K562 (cell line): ENCODE measurements around the gene CALML3. TPM values are rescaled to one million over a fixed set of nuclear protein-coding genes. Genes with fewer than 3 reads are reported as not detected.

Source experiments
- ATAC-seq: fragments of 200-7000 bp; cut with Tn5 transposase; 3 replicates; pipeline ENCODE4 v1.9.1; 2020; ENCODE audit warnings: moderate library complexity
- BruUV-seq: library from RNA; stranded (reverse); fragments of 400-500 nt; replicated peaks from 2 replicates; lab custom pipeline; 2021; lab: Mats Ljungman, UMichigan
- CTCF ChIA-PET: fragments of 300-600 bp; formaldehyde crosslinking; extraction: SDS; loops from one replicate; lab custom pipeline; 2021; ENCODE audit warnings: low intra/inter-chr PET ratio; lab: Yijun Ruan, JAX
- POLR2A ChIA-PET: fragments of 300-600, 350-650 bp; sonication (Branson Sonifier 250); formaldehyde crosslinking; extraction: SDS; loops from one replicate; lab custom pipeline; 2021; ENCODE audit warnings: antibody characterized with exemption, inconsistent platforms; lab: Yijun Ruan, JAX
- DNase-seq, 4 experiments: peaks; one replicate each; pipeline versions ENCODE4 v3.0.0 to v3.0.0-alpha.2; 2011 to 2018; ENCODE audit warnings: low spot score in 3 of 4, mixed read lengths in 3 of 4; ENCODE audit errors: extremely low read depth in 1 of 4
- FAIRE-seq: peaks from 2 replicates; lab custom pipeline; 2011; peaks lifted over from hg19 to GRCh38; lab: Jason Lieb, UNC
- H2AFZ ChIP-seq: 2 replicates; pipeline ENCODE4 v1.6.0; 2011; ENCODE audit warnings: low read depth, low read length, control low read depth, inconsistent platforms
- H3K27ac ChIP-seq: fragments of 200-600 bp; 3 replicates; pipeline ENCODE4 v1.8.0; 2011; ENCODE audit warnings: low read depth, mild to moderate bottlenecking, control low read depth, inconsistent platforms, low read length, moderate library complexity, mixed read lengths; ENCODE audit errors: extremely low read depth
- H3K27me3 ChIP-seq, 2 experiments: fragments of 300-600 bp in 1 of 2; 2 replicates in 1 of 2; 3 replicates in 1 of 2; pipeline versions ENCODE4 v1.6.0 to v1.8.0; 2011; ENCODE audit warnings: inconsistent platforms in 2 of 2, low read length in 2 of 2, mild to moderate bottlenecking in 1 of 2, mixed read lengths in 1 of 2, moderate library complexity in 1 of 2; ENCODE audit not compliant: control insufficient read depth in 2 of 2, insufficient read depth in 2 of 2
- H3K36me3 ChIP-seq: fragments of 300-600 bp; 3 replicates; pipeline ENCODE4 v1.8.0; 2011; ENCODE audit warnings: mild to moderate bottlenecking, low read length, inconsistent platforms; ENCODE audit not compliant: control insufficient read depth, insufficient read depth
- H3K4me1 ChIP-seq, 2 experiments: fragments of 200-600 bp in 1 of 2; replicated peaks in 1 of 2; 2 replicates in 1 of 2; 3 replicates in 1 of 2; pipeline versions ENCODE4 v1.5.1 to v1.8.0; 2011; ENCODE audit warnings: inconsistent platforms in 2 of 2, low read length in 2 of 2, mild to moderate bottlenecking in 1 of 2, mixed read lengths in 1 of 2, moderate library complexity in 1 of 2; ENCODE audit not compliant: control insufficient read depth in 2 of 2, insufficient read depth in 2 of 2
- H3K4me2 ChIP-seq: 2 replicates; pipeline ENCODE4 v1.6.1; 2011; ENCODE audit warnings: low read length, control low read depth, inconsistent platforms, mixed read lengths; ENCODE audit not compliant: insufficient read depth
- H3K4me3 ChIP-seq: fragments of 200-600 bp; sonication (generic), shearing (Covaris generic); 2 replicates; pipeline ENCODE4 v1.5.1; 2016; ENCODE audit warnings: control low read depth, inconsistent platforms
- H3K79me2 ChIP-seq: fragments of 200-600 bp; 3 replicates; pipeline ENCODE4 v1.8.0; 2011; ENCODE audit warnings: low read length, inconsistent platforms; ENCODE audit not compliant: control insufficient read depth, insufficient read depth
- H3K9ac ChIP-seq, 2 experiments: 2 replicates each; pipeline versions ENCODE4 v1.6.0 to v1.6.1; 2011; ENCODE audit warnings: low read depth in 2 of 2, low read length in 2 of 2, control low read depth in 1 of 2, inconsistent platforms in 1 of 2, mild to moderate bottlenecking in 1 of 2, mixed read lengths in 1 of 2; ENCODE audit not compliant: insufficient read depth in 1 of 2
- H3K9me1 ChIP-seq: one replicate; pipeline ENCODE4 v1.6.0; 2011; ENCODE audit warnings: inconsistent platforms, mild to moderate bottlenecking, low read length, moderate library complexity; ENCODE audit not compliant: control insufficient read depth, insufficient read depth
- H3K9me3 ChIP-seq: replicated peaks from 2 replicates; pipeline ENCODE4 v1.5.1; 2011; ENCODE audit warnings: low read depth, low read length, inconsistent platforms; ENCODE audit not compliant: control insufficient read depth, insufficient read depth
- H4K20me1 ChIP-seq: replicated peaks from 2 replicates; pipeline ENCODE4 v1.6.1; 2011; ENCODE audit warnings: low read length, inconsistent platforms, mixed read lengths; ENCODE audit not compliant: control insufficient read depth, insufficient read depth
- BCOR ChIP-seq: fragments of 450-650 bp; IDR thresholded peaks from 2 replicates; pipeline ENCODE4 v1.6.1; 2016
- CBX8 ChIP-seq: fragments of 200-600 bp; sonication (generic); IDR thresholded peaks from 2 replicates; pipeline ENCODE4 v1.6.1; 2012; ENCODE audit warnings: borderline replicate concordance, mixed run types, low read depth, mild to moderate bottlenecking, moderate library complexity, mixed read lengths, low read length, control low read depth, inconsistent platforms; ENCODE audit not compliant: poor library complexity, severe bottlenecking; ENCODE audit errors: extremely low read depth
- JUND ChIP-seq, 2 experiments: IDR thresholded peaks; 2 replicates in 1 of 2; 3 replicates in 1 of 2; pipeline ENCODE4 v1.6.1; 2011; ENCODE audit warnings: borderline replicate concordance in 2 of 2, low read depth in 2 of 2, low read length in 2 of 2, improper control_type of control experiment in 1 of 2, missing biosample characterization in 1 of 2, missing genetic modification characterization in 1 of 2, missing genetic modification reagents in 1 of 2
- LCOR ChIP-seq: sonication (generic); formaldehyde crosslinking; IDR thresholded peaks from 2 replicates; pipeline ENCODE4 v1.8.0; 2022; ENCODE audit warnings: mild to moderate bottlenecking, missing genetic modification reagents
- LEF1 ChIP-seq: fragments of 450-650 bp; IDR thresholded peaks from 2 replicates; pipeline ENCODE4 v1.6.1; 2016; ENCODE audit warnings: mild to moderate bottlenecking
- MAX ChIP-seq: sonication (generic); formaldehyde crosslinking; IDR thresholded peaks from 2 replicates; pipeline ENCODE4 v1.9.0; 2022; ENCODE audit warnings: mild to moderate bottlenecking, missing genetic modification reagents
- MLLT1 ChIP-seq, 2 experiments: fragments of 450-650 bp; IDR thresholded peaks; 2 replicates each; pipeline ENCODE4 v1.6.1; 2016
- NR4A1 ChIP-seq, 2 experiments: fragments of 250-450 bp in 1 of 2; fragments of 450-650 bp in 1 of 2; sonication (Bioruptor Pico) in 1 of 2; IDR thresholded peaks; 2 replicates each; pipeline versions ENCODE4 v1.4.0 to v1.6.1; 2016 to 2020; ENCODE audit warnings: mild to moderate bottlenecking in 2 of 2, missing compliant biosample characterization in 1 of 2, missing genetic modification characterization in 1 of 2, moderate library complexity in 1 of 2
- PATZ1 ChIP-seq: fragments of 250-450 bp; sonication (Bioruptor Pico); IDR thresholded peaks from 2 replicates; pipeline ENCODE4 v1.5.0; 2020; ENCODE audit warnings: mild to moderate bottlenecking, borderline replicate concordance
- PML ChIP-seq: IDR thresholded peaks from 2 replicates; pipeline ENCODE4 v1.6.1; 2012; ENCODE audit warnings: low read length, inconsistent platforms
- POLR2H ChIP-seq: IDR thresholded peaks from 2 replicates; pipeline ENCODE4 v1.6.1; 2016; ENCODE audit warnings: missing genetic modification characterization, low read depth, mild to moderate bottlenecking, control low read depth, missing compliant biosample characterization, moderate library complexity
- RBBP5 ChIP-seq: fragments of 200-600 bp; sonication (generic); IDR thresholded peaks from 2 replicates; pipeline ENCODE4 v1.6.1; 2012; ENCODE audit warnings: borderline replicate concordance, mild to moderate bottlenecking, low read length, control low read depth, inconsistent platforms; ENCODE audit not compliant: insufficient read depth, poor library complexity, severe bottlenecking
- SNRNP70 ChIP-seq: fragments of 200-400 bp; formaldehyde crosslinking; optimal IDR thresholded peaks from 2 replicates; pipeline ENCODE3; 2017; ENCODE audit warnings: low read depth, low read length
- THRB ChIP-seq: fragments of 450-650 bp; formaldehyde crosslinking; conservative IDR thresholded peaks from 2 replicates; pipeline ENCODE4 v1.4.0; 2022; ENCODE audit warnings: mild to moderate bottlenecking, missing genetic modification characterization
- ZNF197 ChIP-seq: fragments of 200-800 bp; sonication (Bioruptor generic); IDR thresholded peaks from 2 replicates; pipeline ENCODE4 v1.6.1; 2016; ENCODE audit warnings: low read depth, missing genetic modification characterization, missing compliant biosample characterization
- ZNF316 ChIP-seq: fragments of 450-650 bp; IDR thresholded peaks from 2 replicates; pipeline ENCODE4 v1.6.1; 2016
- ZNF507 ChIP-seq: conservative IDR thresholded peaks from 2 replicates; pipeline ENCODE4 v1.6.1; 2017; ENCODE audit warnings: missing genetic modification characterization, missing compliant biosample characterization
- WGBS: fragments of 100-300 bp; shearing (Covaris generic); methylation state at CpG from one replicate; pipeline ENCODE4 v1.1.6; 2016; ENCODE audit warnings: low coverage, mixed read lengths; ENCODE audit not compliant: insufficient coverage; ENCODE audit errors: missing lambda C conversion rate; 5-methylcytosine and 5-hydroxymethylcytosine counted together
- in situ Hi-C: fragments of 300-500 bp; cut with MboI; formaldehyde crosslinking; loops from 4 replicates; pipeline ENCODE4 v1.15.0; 2018; ENCODE audit warnings: inconsistent platforms, mixed read lengths
- intact Hi-C: fragments of 100-400 bp; cut with micrococcal nuclease; formaldehyde crosslinking; loops from 2 replicates; pipeline ENCODE4 v1.14.2; 2022
- polyA plus RNA-seq, 8 experiments: library from polyadenylated mRNA; depleted of rRNA in 4 of 8; stranded (reverse) in 5 of 8; unstranded in 3 of 8; fragments of >200 nt; fragmentation: Nextera tagmentation in 2 of 8; fragmentation: Illumina TruSeq in 1 of 8; extraction: Ambion mirVana in 2 of 8; extraction: Trizol in 1 of 8; gene quantifications; 2 replicates each; pipeline versions ENCODE4 v1.2.1 to v1.2.3, GENCODE V29; 2011 to 2014; ENCODE audit warnings: inconsistent platforms in 1 of 8, missing spikeins in 1 of 8
- total RNA-seq, 7 experiments: library from RNA; depleted of rRNA in 6 of 7; stranded (reverse); fragments of >200 nt in 6 of 7; fragmentation: Illumina TruSeq in 2 of 7; extraction: Trizol in 2 of 7; gene quantifications; 2 replicates each; pipeline versions ENCODE4 v1.2.1 to v1.2.3, GENCODE V29; 2011 to 2021; ENCODE audit warnings: low replicate concordance in 1 of 7

The CALML3 gene
- total and polyA plus RNA-seq, 9 of the 15 experiments (the other 6 are each of a cell fraction or from before 2014, with no cell fraction given), result not detected

GRCh38 chr10:5486853-5487235 is 37.9 kb upstream of the CALML3 start:
- H3K36me3 ChIP-seq, result peaks cover 22% of the 10 kb centered on the region
- peaks cover 64% of the 10 kb centered on the region for H3K79me2 ChIP-seq
- DNase-seq (peak; percentile 49 to 75 (median 58)), FAIRE-seq (peak; percentile 61), ATAC-seq (peak; percentile 76)
- no peaks in the 10 kb centered on the region for H3K27me3 ChIP-seq
- no peaks in the 10 kb centered on the region for H3K9me3 ChIP-seq
- H2AFZ ChIP-seq, result peak overlapping the region; percentile 87
- TSS peak; percentile 39 for BruUV-seq
- H3K27ac ChIP-seq, result peak overlapping the region; percentile 82
- ChIA-PET POLR2A (interaction anchor here (0.9 to 1.6 kb wide), 4 partner anchors 8 to 44 kb away, joined by 3 to 5 read pairs (median 4); no protein-coding TSS in a partner anchor), CTCF (no interaction called here)
- H3K9ac ChIP-seq, result peak overlapping the region; percentile 79 to 96
- WGBS, result 0% methylated on average over 9 of the region's 9 CpGs
- H3K4me3 ChIP-seq, result peak overlapping the region; percentile 43
- peak overlapping the region; percentile 93 for H3K4me2 ChIP-seq
- no peaks in the 10 kb centered on the region for H3K9me1 ChIP-seq
- peaks cover 32 to 55% of the 10 kb centered on the region in 2 experiments; a peak in 4 of 5 replicates for H3K4me1 ChIP-seq
- intact Hi-C loops, result no loop called here
- H4K20me1 ChIP-seq, result no peaks in the 10 kb centered on the region
- in situ Hi-C loops, result no loop called here
- TF ChIP-seq PML (no peak), ZNF316 (no peak), BCOR (no peak), SNRNP70 (no peak), RBBP5 (peak; percentile 48), NR4A1 (CRISPR knock-in tag; IDR thresholded peaks at IDR 0.05) (no peak), NR4A1 (tag; IDR thresholded peaks at IDR 0.05) (0 out of 2 replicates have a peak, but pooled peaks have one; percentile 16), JUND (IDR thresholded peaks at IDR 0.05; ENCODE audit: borderline replicate concordance, low read depth, low read length) (no peak), JUND (tag; IDR thresholded peaks at IDR 0.05; ENCODE audit: borderline replicate concordance, low read depth, low read length) (no peak), POLR2H (tag) (no peak), ZNF197 (no peak), MAX (peak; percentile 16; the same call in 1 of the 2 replicates), ZNF507 (no peak), PATZ1 (CRISPR knock-in tag) (no peak), THRB (0 out of 2 replicates have a peak, but pooled peaks have one; percentile 24), LEF1 (no peak), LCOR (CRISPR knock-in tag) (no peak), MLLT1 (IDR thresholded peaks at IDR 0.05) (peak; percentile 69 to 84; a peak in 3 of 4 replicates), CBX8 (no peak)
